ENCODE results near the gene GDF7.

DNA sequence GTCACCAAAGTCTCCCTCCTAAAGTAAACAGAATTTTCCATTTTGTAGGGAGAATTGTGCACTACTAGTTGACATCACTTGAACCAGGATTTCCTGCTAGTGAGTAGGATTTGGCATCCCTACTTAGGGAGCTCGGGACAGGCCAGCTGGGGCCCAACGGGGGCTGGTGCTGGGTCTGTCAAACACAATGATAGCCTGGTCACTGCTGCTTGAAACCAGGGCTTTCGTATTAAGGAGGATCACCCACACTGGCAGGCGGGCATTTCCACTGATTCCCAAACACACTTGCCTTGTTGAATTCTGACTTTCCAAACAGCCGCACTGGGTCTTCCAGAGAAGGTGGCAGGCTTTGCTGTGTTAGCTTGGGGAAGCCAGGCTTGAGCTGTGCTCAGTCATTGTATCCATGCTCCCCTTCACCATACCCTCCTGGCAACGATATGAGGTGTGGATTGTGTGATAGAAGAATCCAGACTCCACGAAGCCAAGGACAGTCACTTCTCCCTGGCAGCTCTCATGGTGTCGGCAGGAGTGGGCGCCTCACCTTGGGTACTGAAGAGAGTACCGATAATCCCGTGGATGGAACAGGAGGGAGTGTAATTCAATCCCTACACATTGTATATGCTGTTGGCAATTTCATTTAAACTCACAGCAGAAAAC is 7.5 kb downstream of the GDF7 start:
- TF ChIP-seq, protein P1, sequence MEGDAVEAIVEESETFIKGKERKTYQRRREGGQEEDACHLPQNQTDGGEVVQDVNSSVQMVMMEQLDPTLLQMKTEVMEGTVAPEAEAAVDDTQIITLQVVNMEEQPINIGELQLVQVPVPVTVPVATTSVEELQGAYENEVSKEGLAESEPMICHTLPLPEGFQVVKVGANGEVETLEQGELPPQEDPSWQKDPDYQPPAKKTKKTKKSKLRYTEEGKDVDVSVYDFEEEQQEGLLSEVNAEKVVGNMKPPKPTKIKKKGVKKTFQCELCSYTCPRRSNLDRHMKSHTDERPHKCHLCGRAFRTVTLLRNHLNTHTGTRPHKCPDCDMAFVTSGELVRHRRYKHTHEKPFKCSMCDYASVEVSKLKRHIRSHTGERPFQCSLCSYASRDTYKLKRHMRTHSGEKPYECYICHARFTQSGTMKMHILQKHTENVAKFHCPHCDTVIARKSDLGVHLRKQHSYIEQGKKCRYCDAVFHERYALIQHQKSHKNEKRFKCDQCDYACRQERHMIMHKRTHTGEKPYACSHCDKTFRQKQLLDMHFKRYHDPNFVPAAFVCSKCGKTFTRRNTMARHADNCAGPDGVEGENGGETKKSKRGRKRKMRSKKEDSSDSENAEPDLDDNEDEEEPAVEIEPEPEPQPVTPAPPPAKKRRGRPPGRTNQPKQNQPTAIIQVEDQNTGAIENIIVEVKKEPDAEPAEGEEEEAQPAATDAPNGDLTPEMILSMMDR (conservative IDR thresholded peaks at IDR 0.05 in 1 of 2, IDR thresholded peaks at IDR 0.05 in 1 of 2; ENCODE audit: extremely low read depth in 1 of 2, insufficient read depth in 1 of 2, low read depth in 1 of 2, low read length in 2 of 2) = no peak
- TF ChIP-seq EZH2 (IDR thresholded peaks at IDR 0.05; ENCODE audit: borderline replicate concordance, low read length) = no peak
